Cardiac fibroblast (primary cell): ENCODE results near the gene KIAA1549.

Source experiments
- DNase-seq, 2 donors: peaks; one replicate each; pipeline versions ENCODE4 v3.0.0 to v3.0.0-alpha.2; 2010; ENCODE audit warnings: low read depth in 2 of 2
- H3K4me3 ChIP-seq, 2 donors: replicated peaks in 1 of 2; 1 replicate in 1 of 2; 2 replicates in 1 of 2; pipeline ENCODE4 v1.5.1; 2011; ENCODE audit warnings: low read depth in 2 of 2, low read length in 2 of 2, mild to moderate bottlenecking in 2 of 2, moderate library complexity in 1 of 2
- CTCF ChIP-seq: IDR thresholded peaks from one replicate; pipeline ENCODE4 v1.5.1; 2011; ENCODE audit warnings: low read depth, mild to moderate bottlenecking, low read length, inconsistent platforms

Gene KIAA1549

GRCh38 chr7:138889582-138890498 lies 91.3 kb downstream of the KIAA1549 start:
- H3K4me3 ChIP-seq: no peak overlapping the region
- TF ChIP-seq CTCF: no peak

DNA sequence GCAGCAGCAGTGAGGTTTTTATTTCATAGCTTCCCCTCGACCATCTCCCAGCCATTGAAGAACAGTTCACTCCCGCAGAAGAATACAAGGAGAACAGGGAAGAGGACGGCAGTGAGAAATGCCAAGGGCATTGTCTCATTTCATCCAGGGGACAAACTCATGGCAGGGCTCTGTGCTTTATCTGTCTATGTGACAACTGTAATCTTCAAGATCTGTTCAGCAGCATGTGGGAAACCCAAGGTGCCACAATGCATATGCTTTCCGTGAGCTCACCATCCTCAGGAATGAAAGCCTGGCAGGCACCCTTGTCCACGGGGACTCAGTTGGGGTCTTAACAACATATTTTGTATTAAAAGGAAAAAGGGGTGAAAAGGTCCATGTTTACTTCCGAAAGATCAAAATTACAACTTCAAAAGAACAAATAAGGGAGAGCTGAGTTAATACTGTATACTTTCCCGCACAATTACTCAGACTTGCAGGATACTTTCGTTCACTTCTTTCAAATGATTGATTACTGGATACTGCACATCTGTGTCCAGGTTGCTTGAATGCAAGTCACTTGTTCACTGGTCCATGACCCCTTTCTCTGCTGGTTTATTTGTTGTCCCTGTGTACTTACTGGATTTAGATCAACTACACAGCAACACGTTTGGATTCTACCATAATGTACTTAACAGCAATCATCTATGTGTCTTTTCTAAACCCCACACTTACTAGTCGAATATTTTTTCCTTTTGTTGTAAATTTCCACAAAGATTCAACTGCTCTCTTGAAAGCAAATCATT lies 93.1 kb downstream of the KIAA1549 start:
- no peak for TF ChIP-seq CTCF
- DNase-seq: no peak

More at GRCh38 chr7:138889582-138890498, 91.3 kb downstream of the KIAA1549 start:
- peak in 1 of 2 donors; percentile 17 for DNase-seq

DNA sequence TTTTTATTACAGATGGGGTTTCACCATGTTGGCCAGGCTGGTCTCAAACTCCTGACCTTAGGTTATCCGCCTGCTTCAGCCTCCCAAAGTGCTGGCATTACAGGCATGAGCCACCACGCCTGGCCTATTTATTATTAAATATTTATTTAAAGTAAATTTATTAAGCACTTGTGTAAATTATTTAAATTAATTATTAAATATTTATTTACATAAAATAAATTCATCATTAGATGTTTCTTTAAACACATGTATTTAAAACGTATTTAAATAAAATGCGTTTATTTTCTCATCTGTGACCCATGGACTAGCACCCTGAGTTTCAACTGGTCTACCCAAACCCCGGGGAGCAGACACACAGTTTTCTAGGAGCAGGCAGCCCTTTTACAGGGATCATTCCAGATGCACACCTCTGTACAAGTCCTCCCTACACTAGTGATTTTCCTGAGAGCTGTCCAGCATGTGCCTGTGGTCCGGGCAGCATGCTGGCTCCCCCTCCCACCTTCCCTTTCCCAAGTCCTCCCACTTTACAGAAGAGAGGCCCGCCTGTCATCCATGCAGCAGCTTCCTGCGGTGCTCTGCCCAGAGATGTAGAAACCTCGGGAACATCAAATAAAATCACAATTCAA lies 94.0 kb downstream of the KIAA1549 start:
- no peak for TF ChIP-seq CTCF
- no peak for DNase-seq
- no peak overlapping the region for H3K4me3 ChIP-seq

More for the DNA sequence above, 93.1 kb downstream of the KIAA1549 start:
- H3K4me3 ChIP-seq: no peak overlapping the region

- peak; percentile 65 for TF ChIP-seq CTCF
- H3K4me3 ChIP-seq: no peak overlapping the region
- peak; percentile 83 to 84 for DNase-seq
Measured at GRCh38 chr7:138886501-138886917, 94.7 kb downstream of the KIAA1549 start.

GRCh38 chr7:138885383-138886147 lies 95.6 kb downstream of the KIAA1549 start:
- DNase-seq: no peak
- TF ChIP-seq CTCF: no peak
- no peak overlapping the region for H3K4me3 ChIP-seq

DNA sequence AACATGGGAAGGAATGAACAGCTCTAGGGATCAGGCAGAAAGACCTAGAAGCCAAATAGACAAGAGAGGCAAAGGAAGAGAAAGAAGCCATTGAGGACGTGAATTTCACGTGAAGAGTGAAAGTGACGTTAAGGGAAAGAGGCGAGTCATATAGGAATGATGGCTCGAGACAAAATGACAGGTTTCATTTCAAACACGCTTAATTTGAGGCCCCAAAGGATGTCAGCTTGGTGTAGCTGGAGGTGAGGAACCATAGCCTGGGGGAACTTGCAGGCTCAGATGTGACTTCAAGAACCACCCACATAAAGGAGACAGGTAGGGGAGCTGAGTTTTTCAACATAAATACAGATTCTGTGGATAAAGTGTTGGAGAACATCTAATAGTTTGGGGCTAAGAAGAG lies 98.9 kb downstream of the KIAA1549 start:
- TF ChIP-seq CTCF: no peak
- no peak overlapping the region for H3K4me3 ChIP-seq
- no peak for DNase-seq
